ENCODE results near the gene GALNTL6. TPM values are rescaled to one million over a fixed set of nuclear protein-coding genes. Genes with fewer than 3 reads are reported as not detected.
A peak's percentile ranks its signal among the peaks of the same experiment; 100 is the strongest.
"Not testable (repeated sequence)": the region's sequence is repeated elsewhere in the genome, so short reads cannot be mapped to it uniquely, and the experiment has no call there.

Gene GALNTL6
- total RNA-seq, 2 donors from 2014 or later = 0.71 TPM; not detected in 1

- 93% methylated on average over 3 to 7 of the region's 7 CpGs for WGBS, 2 experiments (ENCODE audit: insufficient coverage in 1 of 2, insufficient read length in 1 of 2)
- Mint-ChIP-seq H3K9me3 (peaks cover 17% of the 10 kb centered on the region), H3K36me3 (ENCODE audit: low read depth) (peaks cover 4% of the 10 kb centered on the region), H3K4me3 (no peak overlapping the region), H3K4me1 (no peaks in the 10 kb centered on the region), H3K27me3 (ENCODE audit: insufficient read depth) (no peaks in the 10 kb centered on the region), H3K27ac (no peak overlapping the region)
- DNase-seq = no peak
- no peak for TF ChIP-seq CTCF (conservative IDR thresholded peaks at IDR 0.05)
- Histone ChIP-seq H3K27me3 (ENCODE audit: control insufficient read depth, insufficient read depth, low read length, poor library complexity, severe bottlenecking) (no peaks in the 10 kb centered on the region), H3K4me1 (ENCODE audit: control insufficient read depth, insufficient read depth, low read length) (no peaks in the 10 kb centered on the region), H3K9ac (ENCODE audit: extremely low read depth, low read length, poor library complexity, severe bottlenecking) (no peak overlapping the region), H3K9me3 (ENCODE audit: control insufficient read depth, low read length) (peaks cover 9% of the 10 kb centered on the region), H3K4me3 (ENCODE audit: low read length) (no peak overlapping the region), H3K36me3 (ENCODE audit: control insufficient read depth, insufficient read depth, low read length) (no peaks in the 10 kb centered on the region), H3K27ac (ENCODE audit: low read depth, low read length) (no peak overlapping the region)
Observed at GRCh38 chr4:172974586-172974985, 1161.4 kb downstream of the GALNTL6 start.

GRCh38 chr4:172975651-172976229 is 1162.5 kb downstream of the GALNTL6 start:
- 94 to 100% methylated on average over 3 to 14 of the region's 14 CpGs for WGBS, 2 experiments (ENCODE audit: insufficient coverage in 1 of 2, insufficient read length in 1 of 2)
- Mint-ChIP-seq H3K27ac (no peak overlapping the region), H3K4me3 (no peak overlapping the region), H3K27me3 (ENCODE audit: insufficient read depth) (no peaks in the 10 kb centered on the region), H3K4me1 (no peaks in the 10 kb centered on the region), H3K36me3 (ENCODE audit: low read depth) (no peaks in the 10 kb centered on the region), H3K9me3 (peaks cover 5% of the 10 kb centered on the region)
- Histone ChIP-seq H3K27me3 (ENCODE audit: control insufficient read depth, insufficient read depth, low read length, poor library complexity, severe bottlenecking) (no peaks in the 10 kb centered on the region), H3K27ac (ENCODE audit: low read depth, low read length) (no peak overlapping the region), H3K9me3 (ENCODE audit: control insufficient read depth, low read length) (no peaks in the 10 kb centered on the region), H3K4me1 (ENCODE audit: control insufficient read depth, insufficient read depth, low read length) (no peaks in the 10 kb centered on the region), H3K4me3 (ENCODE audit: low read length) (no peak overlapping the region), H3K9ac (ENCODE audit: extremely low read depth, low read length, poor library complexity, severe bottlenecking) (no peak overlapping the region), H3K36me3 (ENCODE audit: control insufficient read depth, insufficient read depth, low read length) (no peaks in the 10 kb centered on the region)
- peak; percentile 60 for DNase-seq
- no peak for TF ChIP-seq CTCF (conservative IDR thresholded peaks at IDR 0.05)

- 88 to 93% methylated on average over 3 to 4 of the region's 4 CpGs for WGBS, 2 experiments (ENCODE audit: insufficient coverage in 1 of 2, insufficient read length in 1 of 2)
- H3K9ac ChIP-seq (ENCODE audit: extremely low read depth, low read length, poor library complexity, severe bottlenecking); H3K36me3 Mint-ChIP-seq (ENCODE audit: low read depth); H3K27ac Mint-ChIP-seq; DNase-seq; H3K9me3 ChIP-seq (ENCODE audit: control insufficient read depth, low read length); H3K4me3 Mint-ChIP-seq; H3K27ac ChIP-seq (ENCODE audit: low read depth, low read length); H3K9me3 Mint-ChIP-seq; H3K27me3 Mint-ChIP-seq (ENCODE audit: insufficient read depth); H3K4me1 Mint-ChIP-seq; H3K36me3 ChIP-seq (ENCODE audit: control insufficient read depth, insufficient read depth, low read length); H3K4me1 ChIP-seq (ENCODE audit: control insufficient read depth, insufficient read depth, low read length); H3K4me3 ChIP-seq (ENCODE audit: low read length); H3K27me3 ChIP-seq (ENCODE audit: control insufficient read depth, insufficient read depth, low read length, poor library complexity, severe bottlenecking): not testable (repeated sequence)
Observed at GRCh38 chr4:172977491-172978041, 1164.4 kb downstream of the GALNTL6 start.

Data from endodermal cell (in vitro differentiated cells).